H7 (cell line): Measurements from ENCODE around the gene IL32. TPM values are rescaled to one million over a fixed set of nuclear protein-coding genes. Genes with fewer than 3 reads are reported as not detected.
A peak's percentile ranks its signal among the peaks of the same experiment; 100 is the strongest.
"Not testable (repeated sequence)": the region's sequence is repeated elsewhere in the genome, so short reads cannot be mapped to it uniquely, and the experiment has no call there.

Experiments used
- DNase-seq: peaks from one replicate; pipeline ENCODE4 v3.0.0; 2012
- H3K27me3 ChIP-seq: 2 replicates; pipeline ENCODE4 v1.6.0; 2011; ENCODE audit warnings: mild to moderate bottlenecking, low read length; ENCODE audit not compliant: control insufficient read depth, insufficient read depth
- H3K36me3 ChIP-seq: replicated peaks from 2 replicates; pipeline ENCODE4 v1.5.1; 2011; ENCODE audit warnings: low read length; ENCODE audit not compliant: control insufficient read depth, insufficient read depth
- H3K4me3 ChIP-seq: 2 replicates; pipeline ENCODE4 v1.5.1; 2011; ENCODE audit warnings: low read depth, mild to moderate bottlenecking, control low read depth, low read length, moderate library complexity; ENCODE audit not compliant: insufficient read depth
- total RNA-seq: library from RNA; depleted of rRNA; stranded (reverse); fragments of >200 nt; shearing (Covaris generic); gene quantifications from 2 replicates; pipeline ENCODE4 v1.2.3, GENCODE V29; 2014

Gene IL32
- total RNA-seq, 1 experiment from 2014 or later: 9.9 TPM

DNA sequence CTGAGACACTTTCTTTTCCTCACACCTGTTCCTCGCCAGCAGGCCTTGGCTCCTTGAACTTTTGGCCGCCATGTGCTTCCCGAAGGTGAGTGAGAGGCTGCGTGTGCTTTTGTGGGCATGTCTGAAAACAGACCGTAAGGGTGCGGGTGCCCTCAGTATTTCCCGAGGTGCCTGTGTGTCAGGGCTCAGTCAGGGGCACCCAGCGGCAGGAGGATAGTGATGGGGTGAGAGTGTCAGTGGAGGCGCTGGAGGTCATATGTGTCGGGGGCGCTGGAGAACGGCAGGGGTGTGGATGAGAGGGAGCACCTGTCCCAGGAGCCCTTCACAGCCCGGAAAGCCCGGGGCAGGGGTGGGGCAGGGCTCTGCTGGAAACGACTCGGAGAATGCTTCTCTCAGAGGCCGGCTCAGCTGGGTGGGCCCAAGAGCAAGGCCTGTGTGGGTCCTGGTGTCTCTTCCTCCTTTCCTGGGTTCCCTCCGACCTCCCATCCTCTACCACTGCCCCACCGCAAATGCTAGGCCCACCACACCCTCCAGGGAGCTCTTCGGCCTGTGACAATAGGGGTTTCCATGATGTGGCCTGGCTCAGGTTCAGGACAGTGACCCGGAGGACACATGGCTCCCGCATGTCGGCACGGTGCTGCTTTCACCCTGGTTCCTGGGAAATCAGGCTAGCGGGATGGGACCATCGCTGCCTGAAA, 451 bp downstream of the IL32 start:
- peak; percentile 58 for DNase-seq
- Histone ChIP-seq H3K36me3 (no peaks in the 10 kb centered on the region), H3K27me3 (no peaks in the 10 kb centered on the region), H3K4me3 (no peak overlapping the region)

GRCh38 chr16:3066440-3066748, 954 bp downstream of the IL32 start:
- no peak overlapping the region for H3K4me3 ChIP-seq
- H3K36me3 ChIP-seq: no peaks in the 10 kb centered on the region
- no peaks in the 10 kb centered on the region for H3K27me3 ChIP-seq
- DNase-seq: no peak

DNA sequence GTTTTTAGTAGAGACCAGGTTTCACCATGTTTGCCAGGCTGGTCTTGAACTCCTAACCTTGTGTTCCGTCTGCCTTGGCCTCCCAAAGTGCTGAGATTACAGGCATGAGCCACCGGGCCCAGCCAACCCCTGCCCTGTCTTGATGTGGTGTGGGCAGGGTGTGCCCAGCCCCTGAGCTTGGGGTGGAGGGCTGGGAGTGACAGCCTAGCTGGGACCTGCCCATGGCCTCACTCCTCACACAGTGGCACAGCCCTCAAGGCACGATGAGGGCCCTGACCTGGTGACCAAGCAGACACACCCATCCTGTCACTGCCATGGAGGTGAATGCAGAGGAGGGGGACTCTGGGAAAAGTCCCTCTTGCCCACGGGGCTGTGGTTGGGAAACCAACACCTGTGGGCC, 3.0 kb downstream of the IL32 start:
- Histone ChIP-seq H3K36me3 (no peaks in the 10 kb centered on the region), H3K4me3 (no peak overlapping the region), H3K27me3 (no peaks in the 10 kb centered on the region)
- DNase-seq: no peak

DNA sequence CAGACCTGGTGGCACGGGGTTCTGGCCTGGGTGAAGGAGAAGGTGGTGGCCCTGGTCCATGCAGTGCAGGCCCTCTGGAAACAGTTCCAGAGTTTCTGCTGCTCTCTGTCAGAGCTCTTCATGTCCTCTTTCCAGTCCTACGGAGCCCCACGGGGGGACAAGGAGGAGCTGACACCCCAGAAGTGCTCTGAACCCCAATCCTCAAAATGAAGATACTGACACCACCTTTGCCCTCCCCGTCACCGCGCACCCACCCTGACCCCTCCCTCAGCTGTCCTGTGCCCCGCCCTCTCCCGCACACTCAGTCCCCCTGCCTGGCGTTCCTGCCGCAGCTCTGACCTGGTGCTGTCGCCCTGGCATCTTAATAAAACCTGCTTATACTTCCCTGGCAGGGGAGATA, 3.7 kb downstream of the IL32 start:
- not testable (repeated sequence) for DNase-seq, H3K27me3 ChIP-seq, H3K36me3 ChIP-seq, H3K4me3 ChIP-seq

DNA sequence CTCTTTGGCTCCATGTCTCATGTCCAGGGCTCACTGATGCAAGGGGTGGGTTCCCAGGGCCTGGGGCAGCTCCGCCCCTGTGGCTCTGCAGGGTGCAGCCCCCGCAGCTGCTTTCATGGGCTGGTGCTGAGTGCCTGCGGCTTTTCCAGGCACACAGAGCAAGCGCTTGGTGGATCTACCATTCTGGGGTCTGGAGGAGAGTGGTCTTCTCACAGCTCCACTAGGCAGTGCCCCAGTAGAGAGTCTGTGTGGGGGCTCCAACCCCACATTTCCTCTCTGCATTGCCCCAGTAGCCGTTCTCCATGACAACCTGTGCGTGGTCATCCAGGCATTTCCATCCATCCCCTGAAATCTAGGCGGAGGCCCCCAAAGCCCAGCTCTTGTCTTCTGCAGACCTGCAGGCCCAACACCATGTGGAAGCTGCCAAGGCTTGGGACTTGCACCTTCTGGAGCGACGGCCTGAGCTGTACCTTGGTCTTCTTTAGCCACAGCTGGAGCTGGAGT, 5.2 kb downstream of the IL32 start:
- H3K36me3 ChIP-seq: no peaks in the 10 kb centered on the region
- H3K27me3 ChIP-seq: no peaks in the 10 kb centered on the region
- H3K4me3 ChIP-seq: no peak overlapping the region
- no peak for DNase-seq

DNA sequence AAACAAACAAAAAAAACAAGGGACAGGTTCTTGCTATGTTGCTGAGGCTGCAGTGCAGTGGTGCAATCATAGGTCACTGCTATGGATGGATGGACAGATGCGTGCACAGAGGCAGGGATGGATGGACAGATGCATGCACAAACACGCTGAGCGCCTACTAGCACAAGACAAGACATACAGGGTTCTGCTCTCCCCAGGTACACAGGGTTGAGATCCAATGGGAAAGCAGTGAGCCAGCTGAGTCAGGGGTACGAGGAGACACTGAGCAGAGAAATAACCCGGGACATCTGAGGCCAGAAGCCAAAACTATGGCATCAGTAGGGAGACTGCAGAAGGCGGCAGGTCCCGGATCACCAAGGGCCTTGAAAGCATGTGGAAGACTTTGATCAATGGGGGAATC, 6.2 kb downstream of the IL32 start:
- DNase-seq: no peak
- H3K4me3 ChIP-seq: no peak overlapping the region
- H3K36me3 ChIP-seq: no peaks in the 10 kb centered on the region
- no peaks in the 10 kb centered on the region for H3K27me3 ChIP-seq

DNA sequence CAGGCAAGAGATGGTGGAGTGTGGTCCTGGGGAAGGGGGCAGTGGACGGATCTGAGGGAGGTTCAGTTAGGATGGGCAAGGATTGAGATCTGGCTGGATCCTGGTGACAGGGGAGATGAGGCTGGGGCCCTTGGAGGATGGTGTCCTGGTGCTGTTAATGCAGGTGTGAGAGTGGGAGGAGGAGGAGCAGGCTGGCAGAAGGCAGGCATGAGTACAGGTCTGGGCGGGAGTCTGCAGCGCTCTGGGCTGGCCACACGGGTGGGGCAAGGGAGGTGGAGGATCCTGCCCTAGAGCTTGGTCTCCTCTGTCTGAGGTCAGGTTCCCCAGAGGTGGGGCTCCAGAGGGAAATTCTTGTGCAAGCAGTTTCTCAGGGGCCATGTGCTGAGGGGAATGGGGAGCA, 6.7 kb downstream of the IL32 start:
- not testable (repeated sequence) for H3K27me3 ChIP-seq, DNase-seq, H3K36me3 ChIP-seq

GRCh38 chr16:3072576-3073263, 7.3 kb downstream of the IL32 start:
- H3K27me3 ChIP-seq, H3K4me3 ChIP-seq, H3K36me3 ChIP-seq, DNase-seq: not testable (repeated sequence)

More for the DNA sequence above, 6.7 kb downstream of the IL32 start:
- H3K4me3 ChIP-seq: not testable (repeated sequence)

GRCh38 chr16:3073448-3073847, 8.0 kb downstream of the IL32 start:
- Histone ChIP-seq H3K27me3 (no peaks in the 10 kb centered on the region), H3K36me3 (no peaks in the 10 kb centered on the region), H3K4me3 (no peak overlapping the region)
- no peak for DNase-seq

DNA sequence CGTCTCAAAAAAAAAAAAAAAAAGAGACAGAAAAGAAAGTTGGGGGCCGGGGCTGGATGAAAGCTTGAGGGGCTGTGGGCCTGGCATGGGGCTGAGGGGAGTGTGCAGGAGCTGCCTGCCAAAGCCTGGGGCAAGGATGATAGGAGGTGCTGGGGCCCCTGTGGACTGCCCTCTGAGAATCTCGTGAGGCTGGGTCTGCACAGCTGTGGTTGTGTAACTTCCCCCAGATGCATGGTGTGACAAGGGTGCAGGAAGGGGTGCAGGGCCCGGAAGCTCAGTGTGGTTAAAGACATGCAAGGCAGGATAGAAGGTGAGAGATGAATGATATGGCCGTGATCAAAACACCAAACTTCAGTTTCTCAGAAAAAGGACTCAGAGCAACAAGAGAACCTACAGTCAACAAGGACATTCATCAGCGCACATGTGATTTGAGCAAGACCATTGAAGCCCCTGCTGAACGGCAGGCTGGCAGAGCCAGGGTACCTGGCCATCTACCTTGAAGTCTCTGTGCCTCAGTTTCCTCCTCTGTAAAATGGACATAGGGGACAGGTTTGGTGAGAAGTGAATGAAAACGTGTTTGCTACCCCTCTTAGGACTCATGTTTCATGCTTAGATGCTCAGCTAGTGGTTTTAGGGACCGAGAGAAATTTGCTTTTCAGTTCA, 9.6 kb downstream of the IL32 start:
- DNase-seq: no peak
- Histone ChIP-seq H3K36me3 (no peaks in the 10 kb centered on the region), H3K4me3 (no peak overlapping the region), H3K27me3 (no peaks in the 10 kb centered on the region)

DNA sequence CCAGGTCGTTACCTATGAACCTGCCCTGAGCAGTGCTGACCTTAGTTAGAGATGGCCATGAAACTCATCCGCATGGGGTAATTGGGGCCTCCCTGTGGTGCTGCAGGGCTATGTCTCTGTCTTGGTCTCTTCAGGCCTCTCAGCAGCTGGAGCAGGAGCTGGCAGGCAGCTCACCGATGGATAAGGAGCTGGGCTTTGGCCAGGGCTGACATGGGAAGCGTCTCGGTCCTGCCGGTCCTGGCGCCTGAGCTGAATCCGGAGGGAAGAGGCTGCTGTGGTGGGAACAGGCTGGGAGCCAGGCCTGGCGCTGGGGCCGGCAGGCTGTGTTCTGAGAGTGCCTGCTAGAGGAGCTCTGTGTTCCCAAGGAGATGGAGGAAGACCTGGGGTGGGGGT, 10.1 kb downstream of the IL32 start:
- peak; percentile 55 for DNase-seq
- Histone ChIP-seq H3K27me3 (no peaks in the 10 kb centered on the region), H3K36me3 (no peaks in the 10 kb centered on the region), H3K4me3 (no peak overlapping the region)

DNA sequence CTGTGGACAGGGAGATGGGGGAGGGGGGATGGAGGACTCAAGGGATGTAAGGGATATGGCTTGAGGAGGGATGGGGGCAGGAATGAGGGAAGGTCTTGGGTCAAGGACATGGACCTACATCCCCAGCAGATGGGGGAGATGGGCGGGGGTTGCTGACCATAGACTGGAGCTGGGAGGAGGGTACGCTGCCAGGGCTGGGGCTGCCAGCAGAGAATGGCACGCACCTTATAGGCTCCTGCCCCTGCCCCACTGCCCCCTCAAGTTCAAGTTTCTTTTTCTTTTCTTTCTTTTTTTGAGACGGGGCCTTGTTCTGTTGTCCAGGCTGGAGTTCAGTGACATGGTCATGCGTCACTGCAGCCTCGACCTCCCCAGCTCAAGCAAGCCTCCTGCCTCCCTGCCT, 10.5 kb downstream of the IL32 start:
- not testable (repeated sequence) for H3K36me3 ChIP-seq, DNase-seq, H3K27me3 ChIP-seq, H3K4me3 ChIP-seq

DNA sequence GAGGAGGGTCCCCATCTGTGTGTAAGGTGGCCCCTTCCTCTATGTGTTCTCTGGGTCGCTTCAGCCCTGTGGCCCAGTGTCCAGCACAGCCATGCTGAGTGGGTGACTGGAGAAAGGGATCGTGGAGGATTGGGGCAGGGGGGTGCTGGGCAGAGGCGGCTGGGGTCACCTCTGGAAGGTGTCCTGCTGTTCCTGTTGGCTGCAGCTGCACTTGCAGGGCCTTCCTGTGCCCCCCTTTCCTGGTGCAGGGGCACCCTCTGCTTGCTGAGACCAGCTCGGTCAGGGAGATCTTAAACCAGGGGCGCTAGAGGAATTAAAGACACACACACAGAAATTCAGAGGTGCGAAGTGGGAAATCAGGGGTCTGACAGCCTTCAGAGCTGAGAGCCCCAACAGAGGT, 11.1 kb downstream of the IL32 start:
- no peaks in the 10 kb centered on the region for H3K36me3 ChIP-seq
- no peaks in the 10 kb centered on the region for H3K27me3 ChIP-seq
- DNase-seq: no peak
- H3K4me3 ChIP-seq: no peak overlapping the region

DNA sequence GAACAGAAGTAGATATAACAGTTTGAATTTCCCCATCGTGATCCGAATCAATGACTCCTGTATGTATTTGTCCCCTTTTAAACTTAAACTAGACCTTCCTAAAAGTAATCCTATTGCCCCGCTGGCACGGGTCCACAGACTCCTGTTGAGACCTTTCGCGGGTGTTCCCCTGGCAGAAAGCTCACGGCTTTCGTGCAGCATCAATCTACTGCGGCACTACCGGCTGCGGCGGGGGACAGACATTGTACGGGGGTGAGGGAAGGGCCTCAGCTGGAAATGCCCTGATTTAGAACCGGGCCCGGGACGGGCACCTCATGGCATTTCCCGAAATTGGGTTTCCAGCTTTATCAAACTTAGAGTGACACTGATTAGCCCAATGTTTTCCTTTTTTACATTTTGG, 14.6 kb downstream of the IL32 start:
- H3K27me3 ChIP-seq: no peaks in the 10 kb centered on the region
- H3K4me3 ChIP-seq: no peak overlapping the region
- H3K36me3 ChIP-seq: no peaks in the 10 kb centered on the region
- no peak for DNase-seq

DNA sequence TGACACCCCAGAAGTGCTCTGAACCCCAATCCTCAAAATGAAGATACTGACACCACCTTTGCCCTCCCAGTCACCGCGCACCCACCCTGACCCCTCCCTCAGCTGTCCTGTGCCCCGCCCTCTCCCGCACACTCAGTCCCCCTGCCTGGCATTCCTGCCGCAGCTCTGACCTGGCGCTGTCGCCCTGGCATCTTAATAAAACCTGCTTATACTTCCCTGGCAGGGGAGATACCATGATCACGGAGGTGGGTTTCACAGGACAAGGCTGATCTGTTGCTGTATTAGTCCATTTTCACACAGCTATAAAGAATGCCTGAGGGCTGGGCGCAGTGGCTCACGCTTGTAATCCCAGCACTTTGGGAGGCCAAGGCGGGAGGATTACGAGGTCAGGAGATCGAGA, 16.5 kb downstream of the IL32 start:
- H3K27me3 ChIP-seq, H3K4me3 ChIP-seq, H3K36me3 ChIP-seq, DNase-seq: not testable (repeated sequence)
